Stimulated activated CD4-positive, alpha-beta T cell treated with anti-CD3 and anti-CD28 coated beads, Interleukin-15, amount 100 ng/mL, for 48 hours (primary cell): ENCODE measurements around the gene ZCWPW1.
"Not testable (repeated sequence)": the region's sequence is repeated elsewhere in the genome, so short reads cannot be mapped to it uniquely, and the experiment has no call there.

Experiments used
- DNase-seq, 2 donors: peaks; one replicate each; pipeline ENCODE4 v3.0.0-alpha.2; 2020; ENCODE audit warnings: low read depth in 2 of 2

The ZCWPW1 gene

GRCh38 chr7:100353685-100354330, 74.7 kb downstream of the ZCWPW1 start:
- DNase-seq: no peak

DNA sequence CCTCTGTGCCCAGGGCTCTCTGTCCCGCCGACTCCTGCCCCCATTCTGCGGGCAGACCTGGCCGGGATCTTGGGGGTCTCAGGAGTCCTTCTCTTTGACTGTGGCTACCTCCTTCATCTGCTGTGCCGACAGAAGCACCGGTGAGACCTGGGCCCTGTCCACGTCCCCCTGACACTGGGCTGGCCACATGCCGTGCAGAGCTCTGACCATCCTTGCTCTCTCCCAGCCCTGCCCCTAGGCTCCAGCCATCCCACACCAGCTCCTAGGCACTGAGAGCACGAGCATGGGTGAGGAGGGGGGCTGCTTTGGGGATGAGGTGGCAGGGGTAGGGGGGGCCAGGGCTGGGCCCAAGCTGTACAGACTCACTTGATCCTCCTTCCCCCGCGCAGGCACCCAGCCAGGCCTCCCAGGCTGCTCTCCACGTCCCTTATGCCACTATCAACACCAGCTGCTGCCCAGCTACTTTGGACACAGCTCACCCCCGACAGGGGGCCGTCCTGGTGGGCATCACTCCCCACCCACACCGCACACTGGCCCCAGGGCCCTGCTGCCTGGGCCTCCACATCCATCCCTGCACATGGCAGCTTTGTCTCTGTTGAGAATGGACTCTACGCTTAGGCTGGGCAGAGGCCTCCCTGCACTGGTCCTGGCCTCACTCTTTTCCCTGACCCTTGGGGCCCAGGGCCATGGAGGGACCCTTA, 75.4 kb downstream of the ZCWPW1 start:
- DNase-seq: no peak

GRCh38 chr7:100352230-100352781, 76.2 kb downstream of the ZCWPW1 start:
- DNase-seq: not testable (repeated sequence)

DNA sequence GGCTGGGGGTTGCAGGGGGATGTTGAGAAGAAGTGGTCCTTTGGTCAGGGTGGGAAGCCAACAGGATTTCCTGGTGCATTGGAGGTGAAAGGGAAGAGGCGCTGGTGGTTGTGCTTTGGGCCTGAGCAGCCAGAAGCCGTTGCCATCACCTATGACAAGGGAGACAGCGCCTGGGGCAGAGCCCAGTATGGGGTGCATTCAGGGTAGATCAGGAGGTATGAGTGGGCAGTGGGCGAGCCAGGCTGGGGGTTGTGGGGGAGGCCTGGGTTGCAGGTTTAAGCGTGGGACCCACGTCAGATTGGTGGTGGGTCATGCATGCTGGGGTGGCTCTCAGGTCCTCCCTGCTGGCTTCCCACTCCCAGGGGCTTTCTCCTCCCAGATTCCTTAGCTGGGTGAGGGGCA, 76.8 kb downstream of the ZCWPW1 start:
- no peak for DNase-seq
